GM12878 (cell line): Measurements from ENCODE around the gene ZFP1. TPM values are rescaled to one million over a fixed set of nuclear protein-coding genes. Genes with fewer than 3 reads are reported as not detected.

Source experiments
- ATAC-seq: fragments of 200-7000 bp; cut with Tn5 transposase; 3 replicates; pipeline ENCODE4 v1.9.1; 2020; ENCODE audit warnings: mild to moderate bottlenecking, moderate library complexity
- BruUV-seq: library from RNA; stranded (reverse); fragments of 400-500 nt; replicated peaks from 2 replicates; lab custom pipeline; 2021; lab: Mats Ljungman, UMichigan
- CTCF ChIA-PET: fragments of 300-600 bp; sonication (Branson Sonifier 250); formaldehyde crosslinking; extraction: SDS; loops from one replicate; lab custom pipeline; 2021; ENCODE audit warnings: inconsistent platforms; lab: Yijun Ruan, JAX
- POLR2A ChIA-PET: fragments of 350-600 bp; formaldehyde crosslinking; extraction: SDS; loops from one replicate; lab custom pipeline; 2021; ENCODE audit warnings: inconsistent platforms; lab: Charles Lee
- RAD21 ChIA-PET: fragments of 300-600 bp; sonication (Branson Sonifier 250); formaldehyde crosslinking; loops from one replicate; lab custom pipeline; 2023; ENCODE audit warnings: antibody characterized with exemption; ENCODE audit not compliant: unreplicated experiment; lab: Charles Lee
- SMC1A ChIA-PET: fragments of 300-600 bp; sonication (Branson Sonifier 250); formaldehyde crosslinking; loops from one replicate; lab custom pipeline; 2023; ENCODE audit not compliant: unreplicated experiment, uncharacterized antibody; lab: Charles Lee
- DNase-seq: peaks from one replicate; pipeline ENCODE4 v3.0.0-alpha.2; 2011; ENCODE audit warnings: low read depth, low spot score
- FAIRE-seq: peaks from 3 replicates; lab custom pipeline; 2011; peaks lifted over from hg19 to GRCh38; lab: Jason Lieb, UNC
- H2AFZ ChIP-seq: 2 replicates; pipeline ENCODE4 v1.6.0; 2011; ENCODE audit warnings: low read depth, low read length, control low read depth; ENCODE audit not compliant: control insufficient read depth
- H3K27ac ChIP-seq: 2 replicates; pipeline ENCODE4 v1.5.1; 2011; ENCODE audit warnings: control low read depth; ENCODE audit not compliant: control insufficient read depth, insufficient read depth
- H3K27me3 ChIP-seq, 2 experiments: replicated peaks in 1 of 2; 2 replicates each; pipeline versions ENCODE4 v1.6.0 to v1.6.1; 2011; ENCODE audit warnings: low read length in 1 of 2; ENCODE audit not compliant: control insufficient read depth in 2 of 2, insufficient read depth in 2 of 2
- H3K36me3 ChIP-seq, 2 experiments: 2 replicates each; pipeline ENCODE4 v1.5.1; 2011; ENCODE audit warnings: low read length in 1 of 2; ENCODE audit not compliant: control insufficient read depth in 2 of 2, insufficient read depth in 2 of 2
- H3K4me1 ChIP-seq: 2 replicates; pipeline ENCODE4 v1.6.1; 2011; ENCODE audit warnings: mild to moderate bottlenecking, low read length, moderate library complexity, mixed read lengths; ENCODE audit not compliant: control insufficient read depth, insufficient read depth
- H3K4me2 ChIP-seq: 2 replicates; pipeline ENCODE4 v1.6.0; 2011; ENCODE audit warnings: control low read depth; ENCODE audit not compliant: control insufficient read depth, insufficient read depth
- H3K4me3 ChIP-seq: fragments of 200-600 bp; sonication (generic); 2 replicates; pipeline ENCODE4 v1.5.1; 2016
- H3K79me2 ChIP-seq: 2 replicates; pipeline ENCODE4 v1.6.0; 2011; ENCODE audit warnings: low read length; ENCODE audit not compliant: control insufficient read depth, insufficient read depth
- H3K9ac ChIP-seq: 2 replicates; pipeline ENCODE4 v1.8.0; 2011; ENCODE audit warnings: low read length, control low read depth, mixed read lengths; ENCODE audit not compliant: control insufficient read depth, insufficient read depth
- H3K9me3 ChIP-seq: replicated peaks from 3 replicates; pipeline ENCODE4 v1.5.1; 2011; ENCODE audit warnings: mild to moderate bottlenecking, low read length; ENCODE audit not compliant: control insufficient read depth, insufficient read depth
- H4K20me1 ChIP-seq: 2 replicates; pipeline ENCODE4 v1.6.0; 2011; ENCODE audit not compliant: control insufficient read depth, insufficient read depth
- CHD2 ChIP-seq: IDR thresholded peaks from 2 replicates; pipeline ENCODE4 v1.6.1; 2011; ENCODE audit warnings: low read depth, low read length, improper control_type of control experiment, borderline replicate concordance
- DPF2 ChIP-seq: fragments of 450-650 bp; IDR thresholded peaks from 2 replicates; pipeline ENCODE4 v1.6.1; 2017; ENCODE audit warnings: mild to moderate bottlenecking
- ELK1 ChIP-seq: IDR thresholded peaks from 2 replicates; pipeline ENCODE4 v1.6.1; 2012; ENCODE audit warnings: low read depth, low read length, improper control_type of control experiment
- FOS ChIP-seq: IDR thresholded peaks from 3 replicates; pipeline ENCODE4 v1.6.1; 2011; ENCODE audit warnings: borderline replicate concordance; ENCODE audit not compliant: insufficient read length; ENCODE audit errors: extremely low read depth
- HCFC1 ChIP-seq: fragments of 150-350 bp; IDR thresholded peaks from 2 replicates; pipeline ENCODE4 v1.6.1; 2014; ENCODE audit warnings: low read length
- PAX5 ChIP-seq: IDR thresholded peaks from 2 replicates; pipeline ENCODE4 v1.6.1; 2011; ENCODE audit warnings: low read depth, low read length, borderline replicate concordance
- RAD21 ChIP-seq: IDR thresholded peaks from 2 replicates; pipeline ENCODE4 v1.6.1; 2011; ENCODE audit warnings: mild to moderate bottlenecking, low read depth, low read length, moderate library complexity; ENCODE audit not compliant: insufficient read depth
- SIN3A ChIP-seq: IDR thresholded peaks from 2 replicates; pipeline ENCODE4 v1.6.1; 2012; ENCODE audit warnings: low read depth, low read length, improper control_type of control experiment
- WGBS: methylation state at CpG from one replicate; pipeline ENCODE4 v1.1.6; 2016; ENCODE audit warnings: low lambda C conversion rate; ENCODE audit not compliant: insufficient replicate concordance, insufficient coverage; ENCODE audit errors: missing lambda C conversion rate; 5-methylcytosine and 5-hydroxymethylcytosine counted together
- in situ Hi-C: fragments of 300-500 bp; cut with MboI; formaldehyde crosslinking; loops from 9 replicates; pipeline ENCODE4 v1.14.3; 2018; ENCODE audit warnings: mixed read lengths
- intact Hi-C: fragments of 100-400 bp; cut with micrococcal nuclease; formaldehyde crosslinking; loops from one replicate; pipeline ENCODE4 v1.14.2; 2022; ENCODE audit not compliant: unreplicated experiment
- polyA plus RNA-seq, 11 experiments: library from polyadenylated mRNA; depleted of rRNA in 4 of 11; unstranded in 6 of 11; stranded (reverse) in 5 of 11; fragments of >200 nt; fragmentation: Nextera tagmentation in 4 of 11; fragmentation: Illumina TruSeq in 1 of 11; extraction: Ambion mirVana in 4 of 11; extraction: Trizol in 1 of 11; gene quantifications; 1 replicate in 1 of 11; 2 replicates in 10 of 11; pipeline versions ENCODE4 v1.2.1 to v1.2.3, GENCODE V29; 2011 to 2016; ENCODE audit warnings: inconsistent platforms in 2 of 11, missing spikeins in 2 of 11, low read depth in 1 of 11
- total RNA-seq, 4 experiments: library from RNA; depleted of rRNA in 3 of 4; stranded (reverse); fragments of >200 nt in 3 of 4; fragmentation: Illumina TruSeq in 1 of 4; extraction: Trizol in 1 of 4; gene quantifications; 2 replicates each; pipeline versions ENCODE4 v1.2.1 to v1.2.3, GENCODE V29; 2013 to 2021
- TF ChIP-seq, protein P1 (sequence below): fragments of 450-650 bp; IDR thresholded peaks from 2 replicates; pipeline ENCODE4 v1.6.1; 2017; ENCODE audit warnings: mild to moderate bottlenecking, moderate library complexity

The ZFP1 gene
- total and polyA plus RNA-seq, 10 of the 15 experiments (the other 5 are each of a cell fraction or from before 2014, with no cell fraction given) = 3.5 to 17.6 (median 14.7) TPM

DNA sequence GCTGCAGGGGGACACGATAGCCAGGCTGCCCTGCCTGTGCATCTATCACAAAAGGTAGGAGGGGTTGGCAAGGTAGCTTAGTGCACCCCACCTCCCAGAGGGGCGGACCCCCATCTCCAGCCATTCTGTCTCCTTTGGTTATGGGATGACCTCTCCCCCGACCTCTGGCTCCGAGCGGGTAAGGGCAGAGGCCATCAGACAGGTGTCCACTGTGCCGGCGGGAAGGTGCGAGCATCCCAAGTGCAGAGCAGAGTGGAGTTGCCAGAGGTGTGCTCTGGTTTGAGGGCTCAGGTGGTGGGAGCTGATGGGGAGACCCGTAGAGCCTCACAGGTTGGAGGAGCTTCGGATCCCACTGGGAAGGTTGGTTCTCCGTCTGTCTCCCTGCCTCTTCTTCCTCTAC, 43.5 kb upstream of the ZFP1 start:
- ChIA-PET POLR2A (no interaction called here), RAD21 (interaction anchor here (1.3 kb wide), 1 partner anchor 106 kb away, joined by 4 read pairs; the partner anchor contains the start of gene ZNRF1), SMC1A (interaction anchor here (1.7 kb wide), 1 partner anchor 107 kb away, joined by 6 read pairs; the partner anchor contains the start of gene ZNRF1), CTCF (interaction anchor here (1.8 kb wide), 1 partner anchor 106 kb away, joined by 6 read pairs; the partner anchor contains the start of gene ZNRF1)
- Histone ChIP-seq H3K9me3 (no peaks in the 10 kb centered on the region), H3K4me1 (peaks cover 16% of the 10 kb centered on the region), H3K4me2 (no peak overlapping the region), H3K36me3 (no peaks in the 10 kb centered on the region; a peak in 2 of 4 replicates), H3K4me3 (no peak overlapping the region), H3K27me3 (no peaks in the 10 kb centered on the region), H3K27ac (no peak overlapping the region), H4K20me1 (no peaks in the 10 kb centered on the region), H3K9ac (no peak overlapping the region), H3K79me2 (no peaks in the 10 kb centered on the region; the same call in 1 of the 2 replicates), H2AFZ (no peak overlapping the region)
- TF ChIP-seq FOS (no peak), SIN3A (no peak), DPF2 (no peak)
- in situ Hi-C loops = loop anchor here (5.0 to 10.0 kb wide), 3 partner anchors 60 to 403 kb away; partner anchors contain the start of gene MLKL
- DNase-seq (no peak), ATAC-seq (no peak), FAIRE-seq (no peak)
- intact Hi-C loops = no loop called here
- WGBS = 94% methylated on average over 11 of the region's 11 CpGs
- BruUV-seq = no TSS peak

DNA sequence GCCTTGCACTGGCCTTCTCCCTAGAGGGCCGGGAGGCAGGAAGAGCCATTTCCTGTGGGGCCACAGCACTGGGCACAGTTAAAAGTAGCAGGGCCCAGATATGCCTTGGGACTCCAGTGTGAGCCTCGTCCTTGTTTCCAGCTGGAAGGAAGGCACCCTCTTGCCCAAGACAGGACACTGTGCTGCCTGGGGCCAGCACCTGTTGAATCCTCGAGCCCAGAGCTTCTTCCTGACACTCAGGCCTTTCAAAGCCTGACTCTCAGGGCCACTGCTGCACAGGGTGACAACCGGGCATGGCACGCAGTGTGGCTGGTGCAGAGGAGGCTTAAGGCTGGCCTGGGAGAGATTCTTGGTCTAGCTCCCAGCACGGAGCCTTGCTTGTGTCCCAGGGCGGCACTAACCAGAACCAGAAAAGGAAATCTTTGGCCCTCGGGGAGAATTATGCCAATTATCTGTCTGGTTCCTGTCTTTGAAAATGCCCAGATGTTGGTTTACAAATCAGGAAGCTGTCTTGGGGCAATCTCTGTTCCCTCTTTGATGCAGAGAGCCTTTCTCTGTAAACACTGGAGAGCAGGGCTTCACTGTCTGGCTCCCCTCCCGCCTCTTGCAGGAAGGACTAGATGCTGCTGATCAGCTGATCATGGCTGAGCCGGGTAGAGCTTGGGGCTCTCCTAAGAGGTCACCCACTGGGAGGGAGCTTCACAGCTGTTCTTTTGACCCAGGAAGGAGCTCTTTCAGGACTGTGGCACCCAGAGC, 42.8 kb upstream of the ZFP1 start:
- WGBS = 56% methylated on average over 10 of the region's 10 CpGs
- H3K79me2 ChIP-seq = no peaks in the 10 kb centered on the region
- H3K4me1 ChIP-seq = peaks cover 20% of the 10 kb centered on the region
- no peak overlapping the region for H3K4me2 ChIP-seq
- POLR2A ChIA-PET = no interaction called here
- no peak overlapping the region for H2AFZ ChIP-seq
- no peak overlapping the region for H3K27ac ChIP-seq
- FAIRE-seq (no peak), DNase-seq (no peak), ATAC-seq (peak; percentile 18; the same call in 1 of the 3 replicates)
- BruUV-seq = no TSS peak
- in situ Hi-C loops (loop anchor here (5.0 to 10.0 kb wide), 3 partner anchors 61 to 403 kb away; partner anchors contain the start of gene MLKL), intact Hi-C loops (no loop called here)
- H3K9me3 ChIP-seq = no peaks in the 10 kb centered on the region
- H4K20me1 ChIP-seq = no peaks in the 10 kb centered on the region
- H3K4me3 ChIP-seq = no peak overlapping the region
- H3K36me3 ChIP-seq = no peaks in the 10 kb centered on the region; a peak in 2 of 4 replicates
- no peak overlapping the region for H3K9ac ChIP-seq
- RAD21 ChIA-PET = interaction anchor here (0.8 to 1.3 kb wide), 3 partner anchors 88 to 243 kb away, joined by 3 to 4 read pairs (median 3); partner anchors contain the start of gene ZNRF1
- SMC1A ChIA-PET = interaction anchor here (1.7 kb wide), 1 partner anchor 107 kb away, joined by 6 read pairs; the partner anchor contains the start of gene ZNRF1
- no peaks in the 10 kb centered on the region for H3K27me3 ChIP-seq
- CTCF ChIA-PET = interaction anchor here (0.6 to 1.8 kb wide), 3 partner anchors 63 to 221 kb away, joined by 3 to 6 read pairs (median 3); partner anchors contain the start of gene ZNRF1
- TF ChIP-seq ELK1 (no peak), CHD2 (no peak), DPF2 (no peak), RAD21 (no peak), PAX5 (no peak), HCFC1 (no peak)
- TF ChIP-seq, protein P1, sequence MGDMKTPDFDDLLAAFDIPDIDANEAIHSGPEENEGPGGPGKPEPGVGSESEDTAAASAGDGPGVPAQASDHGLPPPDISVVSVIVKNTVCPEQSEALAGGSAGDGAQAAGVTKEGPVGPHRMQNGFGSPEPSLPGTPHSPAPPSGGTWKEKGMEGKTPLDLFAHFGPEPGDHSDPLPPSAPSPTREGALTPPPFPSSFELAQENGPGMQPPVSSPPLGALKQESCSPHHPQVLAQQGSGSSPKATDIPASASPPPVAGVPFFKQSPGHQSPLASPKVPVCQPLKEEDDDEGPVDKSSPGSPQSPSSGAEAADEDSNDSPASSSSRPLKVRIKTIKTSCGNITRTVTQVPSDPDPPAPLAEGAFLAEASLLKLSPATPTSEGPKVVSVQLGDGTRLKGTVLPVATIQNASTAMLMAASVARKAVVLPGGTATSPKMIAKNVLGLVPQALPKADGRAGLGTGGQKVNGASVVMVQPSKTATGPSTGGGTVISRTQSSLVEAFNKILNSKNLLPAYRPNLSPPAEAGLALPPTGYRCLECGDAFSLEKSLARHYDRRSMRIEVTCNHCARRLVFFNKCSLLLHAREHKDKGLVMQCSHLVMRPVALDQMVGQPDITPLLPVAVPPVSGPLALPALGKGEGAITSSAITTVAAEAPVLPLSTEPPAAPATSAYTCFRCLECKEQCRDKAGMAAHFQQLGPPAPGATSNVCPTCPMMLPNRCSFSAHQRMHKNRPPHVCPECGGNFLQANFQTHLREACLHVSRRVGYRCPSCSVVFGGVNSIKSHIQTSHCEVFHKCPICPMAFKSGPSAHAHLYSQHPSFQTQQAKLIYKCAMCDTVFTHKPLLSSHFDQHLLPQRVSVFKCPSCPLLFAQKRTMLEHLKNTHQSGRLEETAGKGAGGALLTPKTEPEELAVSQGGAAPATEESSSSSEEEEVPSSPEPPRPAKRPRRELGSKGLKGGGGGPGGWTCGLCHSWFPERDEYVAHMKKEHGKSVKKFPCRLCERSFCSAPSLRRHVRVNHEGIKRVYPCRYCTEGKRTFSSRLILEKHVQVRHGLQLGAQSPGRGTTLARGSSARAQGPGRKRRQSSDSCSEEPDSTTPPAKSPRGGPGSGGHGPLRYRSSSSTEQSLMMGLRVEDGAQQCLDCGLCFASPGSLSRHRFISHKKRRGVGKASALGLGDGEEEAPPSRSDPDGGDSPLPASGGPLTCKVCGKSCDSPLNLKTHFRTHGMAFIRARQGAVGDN = no peak
